GM10266 (cell line): Measurements from ENCODE around the gene GPC6.

ENCODE experiments used
- DNase-seq: peaks from one replicate; pipeline ENCODE4 v3.0.0; 2012; ENCODE audit errors: extremely low spot score
- TF ChIP-seq, protein P1 (sequence below): IDR thresholded peaks from 2 replicates; pipeline ENCODE4 v1.5.1; 2012; ENCODE audit warnings: mild to moderate bottlenecking, low read depth; ENCODE audit not compliant: control insufficient read depth, insufficient read depth; ENCODE audit errors: missing control alignments

GPC6 gene

DNA sequence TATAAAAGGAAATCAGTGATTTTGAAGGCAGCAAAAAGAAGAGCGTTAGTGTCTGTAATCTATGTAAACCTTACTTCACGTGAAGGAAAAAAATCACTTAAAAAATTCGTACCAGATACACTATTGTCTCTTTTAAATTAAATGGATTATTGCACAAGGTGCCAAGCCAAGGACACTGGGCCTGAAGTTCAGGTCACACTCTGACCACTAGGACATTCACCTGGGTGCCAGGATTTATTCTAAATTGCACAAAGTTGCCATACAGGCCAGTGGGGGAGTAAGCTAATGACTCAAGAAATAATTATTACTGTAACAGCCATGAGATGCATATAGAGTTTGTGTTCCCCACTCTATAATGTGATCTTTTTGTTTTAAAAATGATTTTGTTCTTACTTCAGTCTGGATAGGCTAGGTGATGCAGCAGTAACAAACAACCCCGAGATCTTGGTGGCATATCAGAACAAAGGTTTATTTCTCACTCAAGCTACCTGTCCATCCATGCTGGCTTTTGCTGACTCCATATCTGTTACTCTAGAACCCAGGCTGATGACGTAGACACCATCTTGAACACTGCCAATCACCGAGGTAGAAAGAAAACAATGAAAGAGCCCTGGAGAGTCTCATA lies 1000.8 kb downstream of the GPC6 start:
- TF ChIP-seq, protein P1, sequence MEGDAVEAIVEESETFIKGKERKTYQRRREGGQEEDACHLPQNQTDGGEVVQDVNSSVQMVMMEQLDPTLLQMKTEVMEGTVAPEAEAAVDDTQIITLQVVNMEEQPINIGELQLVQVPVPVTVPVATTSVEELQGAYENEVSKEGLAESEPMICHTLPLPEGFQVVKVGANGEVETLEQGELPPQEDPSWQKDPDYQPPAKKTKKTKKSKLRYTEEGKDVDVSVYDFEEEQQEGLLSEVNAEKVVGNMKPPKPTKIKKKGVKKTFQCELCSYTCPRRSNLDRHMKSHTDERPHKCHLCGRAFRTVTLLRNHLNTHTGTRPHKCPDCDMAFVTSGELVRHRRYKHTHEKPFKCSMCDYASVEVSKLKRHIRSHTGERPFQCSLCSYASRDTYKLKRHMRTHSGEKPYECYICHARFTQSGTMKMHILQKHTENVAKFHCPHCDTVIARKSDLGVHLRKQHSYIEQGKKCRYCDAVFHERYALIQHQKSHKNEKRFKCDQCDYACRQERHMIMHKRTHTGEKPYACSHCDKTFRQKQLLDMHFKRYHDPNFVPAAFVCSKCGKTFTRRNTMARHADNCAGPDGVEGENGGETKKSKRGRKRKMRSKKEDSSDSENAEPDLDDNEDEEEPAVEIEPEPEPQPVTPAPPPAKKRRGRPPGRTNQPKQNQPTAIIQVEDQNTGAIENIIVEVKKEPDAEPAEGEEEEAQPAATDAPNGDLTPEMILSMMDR, result no peak
- DNase-seq, result no peak

- DNase-seq, result no peak
- TF ChIP-seq, protein P1, result no peak
Observed at GRCh38 chr13:94228763-94229162, 1002.2 kb downstream of the GPC6 start.

DNA sequence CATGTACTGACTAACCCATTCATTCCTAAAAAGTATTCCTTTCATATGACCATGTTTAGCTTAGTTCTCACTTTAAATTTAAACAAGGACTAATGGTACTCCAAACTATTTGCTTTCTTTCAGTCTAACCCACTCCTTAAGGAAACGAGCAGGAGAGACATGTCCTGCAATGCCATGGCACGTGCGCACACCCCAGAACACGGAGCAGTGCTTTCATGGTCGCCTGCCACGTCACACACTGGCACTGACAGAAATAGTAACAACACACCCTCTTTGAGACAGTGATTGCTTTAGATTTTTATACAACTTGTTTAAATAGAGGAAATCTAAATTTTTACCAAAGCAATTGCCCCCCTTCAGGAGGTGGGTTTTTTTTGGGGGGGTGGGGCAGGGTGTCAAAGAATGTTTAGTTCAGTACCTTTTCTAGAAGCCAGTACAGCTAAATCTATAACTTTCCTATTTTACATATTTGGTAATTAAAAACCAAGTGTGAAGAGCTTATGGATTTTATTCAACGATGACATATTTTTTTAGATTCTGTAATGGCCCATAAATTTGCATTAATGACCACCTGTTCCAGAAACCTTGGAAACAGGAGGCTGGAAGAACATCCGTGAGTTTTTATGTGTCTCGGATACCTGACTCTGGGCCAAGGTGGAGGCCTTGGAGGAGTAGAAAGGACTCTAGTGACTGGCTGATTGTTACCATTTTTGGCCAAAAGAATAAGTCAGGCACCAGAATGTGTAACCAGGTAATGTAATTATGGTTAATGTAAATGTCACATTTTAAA lies 1005.7 kb downstream of the GPC6 start:
- TF ChIP-seq, protein P1, result no peak
- DNase-seq, result no peak

GRCh38 chr13:94232956-94233355 lies 1006.3 kb downstream of the GPC6 start:
- TF ChIP-seq, protein P1, result no peak
- no peak for DNase-seq

GRCh38 chr13:94233401-94233800 lies 1006.8 kb downstream of the GPC6 start:
- TF ChIP-seq, protein P1, result no peak
- DNase-seq, result no peak

GRCh38 chr13:94233837-94234236 lies 1007.2 kb downstream of the GPC6 start:
- no peak for DNase-seq

More at GRCh38 chr13:94233837-94234236, 1007.2 kb downstream of the GPC6 start:
- TF ChIP-seq, protein P1, result no peak
